ENCODE measurements around the gene TXNRD2.

- TF ChIP-seq YY1 (IDR thresholded peaks at IDR 0.05; ENCODE audit: low read depth), result no peak
- no peak for TF ChIP-seq CREB1 (IDR thresholded peaks at IDR 0.05; ENCODE audit: low read depth)
- no peak for TF ChIP-seq MAX (IDR thresholded peaks at IDR 0.05)
- no peak for TF ChIP-seq RAD21 (IDR thresholded peaks at IDR 0.05; ENCODE audit: low read depth)
- no peak for TF ChIP-seq FOXM1 (IDR thresholded peaks at IDR 0.05; ENCODE audit: borderline replicate concordance, low read depth)
- TF ChIP-seq EP300 (IDR thresholded peaks at IDR 0.05; ENCODE audit: borderline replicate concordance), result no peak
- TF ChIP-seq TEAD4 (IDR thresholded peaks at IDR 0.05), result no peak
- no peak for TF ChIP-seq USF1 (IDR thresholded peaks at IDR 0.05)
- TF ChIP-seq EGR1 (IDR thresholded peaks at IDR 0.05), result no peak
- no peak for TF ChIP-seq TAF1 (IDR thresholded peaks at IDR 0.05; ENCODE audit: low read depth)
- no peak for TF ChIP-seq CEBPB (IDR thresholded peaks at IDR 0.05)
- TF ChIP-seq TCF12 (IDR thresholded peaks at IDR 0.05; ENCODE audit: low read depth), result no peak
- TF ChIP-seq REST (IDR thresholded peaks at IDR 0.05; ENCODE audit: low read depth), result no peak
Observed at GRCh38 chr22:19990609-19991394, 49.2 kb upstream of the TXNRD2 start.

Measured in Ishikawa (cell line).